HG02610 (cell line): ENCODE data around the gene ZNF219.
A peak's percentile ranks its signal among the peaks of the same experiment; 100 is the strongest.

Experiments
- ATAC-seq: cut with Tn5 transposase; IDR thresholded peaks from one replicate; pipeline ENCODE4 v1.9.1; 2021; ENCODE audit warnings: mild to moderate bottlenecking, moderate library complexity; ENCODE audit not compliant: unreplicated experiment

ZNF219 gene

GRCh38 chr14:21088687-21089086 lies 9.8 kb downstream of the ZNF219 start:
- no peak for ATAC-seq

- peak; percentile 59 for ATAC-seq
Observed at GRCh38 chr14:21087294-21088091, 11.0 kb downstream of the ZNF219 start.

- no peak for ATAC-seq
Observed at GRCh38 chr14:21086908-21087293, 11.6 kb downstream of the ZNF219 start.

- no peak for ATAC-seq
Observed at GRCh38 chr14:21084998-21085853, 13.2 kb downstream of the ZNF219 start.

GRCh38 chr14:21084396-21084795 lies 14.1 kb downstream of the ZNF219 start:
- no peak for ATAC-seq

DNA sequence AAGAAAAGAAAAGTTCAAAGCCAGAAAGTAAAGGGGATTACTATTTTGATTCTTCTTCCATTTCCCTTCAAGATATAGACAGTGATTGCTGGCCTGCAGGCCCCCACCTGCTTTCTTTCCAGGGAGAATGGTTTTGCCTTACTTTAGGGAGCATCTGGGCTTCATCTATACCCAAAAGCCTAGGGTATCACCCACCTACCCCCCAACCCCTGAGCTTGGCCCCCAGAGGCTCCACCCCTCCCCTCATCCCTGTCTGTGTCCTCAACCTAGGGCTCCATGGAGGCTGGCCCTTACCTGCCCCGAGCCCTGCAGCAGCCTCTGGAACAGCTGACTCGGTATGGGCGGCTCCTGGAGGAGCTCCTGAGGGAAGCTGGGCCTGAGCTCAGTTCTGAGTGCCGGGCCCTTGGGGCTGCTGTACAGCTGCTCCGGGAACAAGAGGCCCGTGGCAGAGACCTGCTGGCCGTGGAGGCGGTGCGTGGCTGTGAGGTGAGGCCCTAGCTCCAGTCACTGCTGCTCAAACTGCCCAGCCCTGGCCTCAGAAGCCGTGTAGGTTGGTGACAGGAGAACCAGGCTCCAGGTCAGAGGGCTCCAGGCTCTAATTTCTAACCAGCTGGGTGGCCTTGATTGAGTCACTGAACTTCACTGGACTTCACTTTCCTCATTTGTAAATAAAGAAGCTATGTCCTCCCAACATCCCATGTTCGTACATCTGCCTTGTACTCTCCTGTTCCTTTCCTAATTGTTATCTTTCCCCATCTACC lies 14.7 kb downstream of the ZNF219 start:
- no peak for ATAC-seq

DNA sequence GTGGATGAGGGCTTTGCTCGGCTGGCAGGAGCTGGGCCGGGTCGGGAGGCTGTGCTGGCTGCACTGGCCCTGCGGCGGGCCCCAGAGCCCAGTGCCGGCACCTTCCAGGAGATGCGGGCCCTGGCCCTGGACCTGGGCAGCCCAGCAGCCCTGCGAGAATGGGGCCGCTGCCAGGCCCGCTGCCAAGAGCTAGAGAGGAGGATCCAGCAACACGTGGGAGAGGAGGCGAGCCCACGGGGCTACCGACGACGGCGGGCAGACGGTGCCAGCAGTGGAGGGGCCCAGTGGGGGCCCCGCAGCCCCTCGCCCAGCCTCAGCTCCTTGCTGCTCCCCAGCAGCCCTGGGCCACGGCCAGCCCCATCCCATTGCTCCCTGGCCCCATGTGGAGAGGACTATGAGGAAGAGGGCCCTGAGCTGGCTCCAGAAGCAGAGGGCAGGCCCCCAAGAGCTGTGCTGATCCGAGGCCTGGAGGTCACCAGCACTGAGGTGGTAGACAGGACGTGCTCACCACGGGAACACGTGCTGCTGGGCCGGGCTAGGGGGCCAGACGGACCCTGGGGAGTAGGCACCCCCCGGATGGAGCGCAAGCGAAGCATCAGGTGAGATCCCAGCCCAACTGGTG lies 16.8 kb downstream of the ZNF219 start:
- ATAC-seq = no peak

DNA sequence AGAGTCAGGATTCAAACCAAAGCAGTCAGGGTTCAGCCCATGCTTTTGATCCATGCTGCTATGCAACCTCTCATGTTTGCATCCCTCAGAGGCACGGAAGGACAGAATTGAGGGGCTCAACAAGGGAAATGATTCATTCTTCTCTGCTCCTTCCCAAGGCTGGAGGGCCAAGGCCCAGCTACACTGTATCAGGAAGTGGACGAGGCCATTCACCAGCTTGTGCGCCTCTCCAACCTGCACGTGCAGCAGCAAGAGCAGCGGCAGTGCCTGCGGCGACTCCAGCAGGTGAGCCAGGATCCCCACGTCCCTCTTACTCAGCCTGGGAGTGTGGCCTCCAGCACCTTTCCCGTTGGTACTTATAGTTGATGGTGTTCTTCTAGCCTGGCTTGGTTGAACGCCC lies 19.7 kb downstream of the ZNF219 start:
- no peak for ATAC-seq

- ATAC-seq = no peak
Observed at GRCh38 chr14:21078287-21078686, 20.2 kb downstream of the ZNF219 start.

- no peak for ATAC-seq
Observed at GRCh38 chr14:21077672-21078071, 20.8 kb downstream of the ZNF219 start.

DNA sequence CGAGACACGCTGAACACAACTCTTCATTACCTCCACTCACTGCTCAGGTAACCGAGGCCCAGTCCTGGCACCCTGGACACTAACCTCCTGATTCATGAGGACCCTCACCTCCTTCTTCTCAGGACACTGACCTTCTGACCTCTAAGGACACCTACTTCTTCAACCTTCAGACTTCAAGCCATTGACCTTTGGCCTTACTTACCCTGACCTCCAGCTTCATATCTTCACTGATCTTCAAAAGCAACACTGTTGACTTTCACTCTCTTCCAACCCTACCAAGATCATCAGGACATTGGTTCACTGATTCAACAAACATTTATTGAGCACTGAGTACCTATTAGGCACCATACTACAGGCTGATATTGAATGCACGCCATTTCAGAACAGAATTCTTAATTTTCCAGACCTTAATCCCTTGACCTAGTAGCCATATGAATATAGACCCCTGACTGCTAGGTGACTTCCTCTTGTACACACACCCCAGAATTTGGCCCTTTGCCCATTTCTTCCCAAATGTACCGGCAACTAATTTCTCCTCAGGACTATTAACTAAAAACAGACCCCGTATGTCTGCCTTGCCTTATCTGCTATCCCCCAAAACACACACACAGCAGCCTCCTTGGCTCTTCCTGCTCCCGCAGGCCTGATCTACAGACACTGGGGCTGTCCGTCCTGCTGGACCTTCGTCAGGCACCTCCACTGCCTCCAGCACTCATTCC lies 22.6 kb downstream of the ZNF219 start:
- ATAC-seq = no peak

DNA sequence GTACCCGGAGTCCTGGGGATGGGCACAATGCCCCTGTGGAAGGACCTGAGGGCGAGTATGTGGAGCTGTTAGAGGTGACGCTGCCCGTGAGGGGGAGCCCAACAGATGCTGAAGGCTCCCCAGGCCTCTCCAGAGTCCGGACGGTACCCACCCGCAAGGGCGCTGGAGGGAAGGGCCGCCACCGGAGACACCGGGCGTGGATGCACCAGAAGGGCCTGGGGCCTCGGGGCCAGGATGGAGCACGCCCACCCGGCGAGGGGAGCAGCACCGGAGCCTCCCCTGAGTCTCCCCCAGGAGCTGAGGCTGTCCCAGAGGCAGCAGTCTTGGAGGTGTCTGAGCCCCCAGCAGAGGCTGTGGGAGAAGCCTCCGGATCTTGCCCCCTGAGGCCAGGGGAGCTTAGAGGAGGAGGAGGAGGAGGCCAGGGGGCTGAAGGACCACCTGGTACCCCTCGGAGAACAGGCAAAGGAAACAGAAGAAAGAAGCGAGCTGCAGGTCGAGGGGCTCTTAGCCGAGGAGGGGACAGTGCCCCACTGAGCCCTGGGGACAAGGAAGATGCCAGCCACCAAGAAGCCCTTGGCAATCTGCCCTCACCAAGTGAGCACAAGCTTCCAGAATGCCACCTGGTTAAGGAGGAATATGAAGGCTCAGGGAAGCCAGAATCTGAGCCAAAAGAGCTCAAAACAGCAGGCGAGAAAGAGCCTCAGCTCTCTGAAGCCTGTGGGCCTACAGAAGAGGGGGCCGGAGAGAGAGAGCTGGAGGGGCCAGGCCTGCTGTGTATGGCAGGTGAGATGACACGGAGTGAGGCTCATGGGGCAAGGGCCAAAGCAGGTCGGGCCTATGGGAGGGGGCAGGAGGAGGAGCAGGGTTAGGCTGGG lies 23.8 kb downstream of the ZNF219 start:
- ATAC-seq = no peak

DNA sequence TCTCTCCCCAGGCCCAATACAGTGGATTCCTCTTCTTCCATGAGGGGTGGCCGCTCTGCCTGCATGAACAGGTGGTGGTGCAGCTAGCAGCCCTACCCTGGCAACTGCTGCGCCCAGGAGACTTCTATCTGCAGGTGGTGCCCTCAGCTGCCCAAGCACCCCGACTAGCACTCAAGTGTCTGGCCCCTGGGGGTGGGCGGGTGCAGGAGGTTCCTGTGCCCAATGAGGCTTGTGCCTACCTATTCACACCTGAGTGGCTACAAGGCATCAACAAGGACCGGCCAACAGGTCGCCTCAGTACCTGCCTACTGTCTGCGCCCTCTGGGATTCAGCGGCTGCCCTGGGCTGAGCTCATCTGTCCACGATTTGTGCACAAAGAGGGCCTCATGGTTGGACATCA lies 24.5 kb downstream of the ZNF219 start:
- ATAC-seq = no peak

- ATAC-seq = no peak
Observed at GRCh38 chr14:21072781-21073339, 25.6 kb downstream of the ZNF219 start.

DNA sequence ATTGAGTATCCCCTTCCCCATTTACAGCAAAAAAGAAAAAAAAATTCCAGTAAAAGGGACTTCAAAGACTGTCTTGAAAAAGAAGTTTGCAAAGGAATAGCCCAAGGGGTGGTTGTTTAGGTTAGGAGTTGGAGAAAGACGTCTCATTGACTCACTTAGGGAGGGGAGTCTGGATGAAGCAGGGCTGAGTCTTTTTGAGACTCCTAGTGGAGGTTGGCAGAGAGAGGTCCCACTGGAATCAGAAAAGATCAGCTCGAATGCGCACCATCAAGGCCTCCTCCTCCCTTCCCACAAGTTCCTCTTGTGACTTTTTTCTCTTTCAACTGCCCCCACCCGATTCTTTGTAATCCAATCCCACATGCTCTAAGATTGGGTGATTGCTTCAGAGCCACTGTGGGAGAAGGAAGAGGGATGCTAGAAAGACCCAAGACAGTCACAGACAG lies 26.4 kb downstream of the ZNF219 start:
- ATAC-seq = no peak

DNA sequence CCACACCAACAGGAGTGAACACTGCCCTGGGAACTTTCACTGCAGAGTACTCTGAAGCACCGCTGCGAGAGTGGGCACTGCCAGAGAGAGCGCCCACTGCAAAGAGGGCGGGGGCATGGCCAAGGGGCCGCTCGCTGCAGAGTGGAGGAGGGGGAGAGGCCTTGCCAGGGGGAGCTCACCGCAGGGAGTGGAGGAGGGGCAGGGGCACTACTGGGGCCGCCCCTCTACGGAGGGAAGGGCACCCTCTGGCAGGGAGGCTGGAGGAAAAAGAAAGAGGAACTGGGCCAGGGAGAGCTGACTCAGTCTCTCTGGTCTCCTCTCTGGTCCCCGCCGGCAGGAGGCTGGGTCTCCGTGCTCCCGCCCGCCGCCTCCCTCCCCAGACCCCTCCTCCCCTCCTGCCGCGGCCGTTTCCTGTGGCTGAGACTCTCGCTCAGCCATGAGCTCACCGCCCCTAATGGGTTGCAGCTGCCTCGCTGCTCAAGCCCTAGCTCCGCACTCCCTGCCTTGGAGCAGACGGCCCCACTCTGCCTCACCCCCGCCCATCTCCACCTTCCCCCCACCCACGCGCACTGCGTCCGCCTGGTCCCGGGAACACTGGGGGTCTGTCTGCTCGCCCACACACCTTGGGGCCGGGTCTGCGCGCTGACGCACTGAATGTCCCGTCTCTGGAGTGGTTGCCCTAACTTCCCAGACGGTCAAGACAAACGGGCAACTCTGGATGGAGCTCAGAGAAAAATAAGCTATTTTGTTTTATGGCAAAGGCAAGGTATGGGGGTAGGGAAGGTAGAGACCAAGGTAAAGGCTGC lies 27.0 kb downstream of the ZNF219 start:
- peak; percentile 70 for ATAC-seq

DNA sequence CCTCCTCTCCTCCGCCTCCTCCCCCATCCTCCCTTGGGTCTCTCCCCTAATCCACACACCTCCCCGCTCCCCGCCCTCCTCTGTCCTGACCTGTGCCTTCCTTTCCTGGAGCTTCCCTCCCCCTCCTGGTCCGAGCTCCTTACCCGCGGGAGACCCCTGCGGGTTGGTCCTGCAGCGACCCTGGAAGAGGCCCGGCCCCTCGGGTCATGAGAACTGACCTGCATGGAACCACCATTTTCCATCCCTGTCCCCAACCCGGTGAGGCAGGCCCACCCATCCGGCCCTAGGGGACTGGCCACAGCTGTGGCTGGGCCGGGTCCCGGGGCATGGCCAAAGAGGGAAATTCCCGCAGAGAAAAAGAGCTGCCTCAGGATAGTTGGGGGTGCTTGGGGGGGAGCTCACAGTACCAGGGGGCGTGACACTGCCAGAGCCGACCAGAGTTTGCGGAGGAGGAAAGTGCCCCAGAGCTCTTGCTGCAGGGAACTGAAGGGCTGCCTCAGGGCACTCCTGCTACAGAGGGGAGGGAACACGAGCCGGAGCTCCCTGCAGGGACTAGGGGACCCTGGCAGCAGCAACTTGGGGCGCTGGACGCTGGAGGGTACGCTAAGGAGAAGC lies 27.7 kb downstream of the ZNF219 start:
- ATAC-seq = peak; percentile 12
